Ovary (tissue), 3 donors: ENCODE data around the gene EXOC2.

Experiments used
- EP300 ChIP-seq: sonication (generic); formaldehyde crosslinking; IDR thresholded peaks from one replicate; pipeline ENCODE4 v1.6.1; 2017; ENCODE audit warnings: antibody characterized with exemption
- POLR2A ChIP-seq: fragments of 450-650 bp; IDR thresholded peaks from one replicate; pipeline ENCODE4 v1.6.1; 2017; ENCODE audit warnings: antibody characterized with exemption, mild to moderate bottlenecking, moderate library complexity
- TF ChIP-seq, protein P1 (sequence below), 3 donors: fragments of 450-650 bp in 2 of 3; fragments of 200-600 bp in 1 of 3; IDR thresholded peaks; one replicate each; pipeline versions ENCODE4 v1.5.1 to v1.8.0; 2016 to 2022; ENCODE audit warnings: antibody characterized with exemption in 3 of 3, mild to moderate bottlenecking in 1 of 3
- donor health status: DM: no; HTN: no; CAD: no.

GRCh38 chr6:563863-564262 is 129.1 kb downstream of the EXOC2 start:
- TF ChIP-seq, protein P1, sequence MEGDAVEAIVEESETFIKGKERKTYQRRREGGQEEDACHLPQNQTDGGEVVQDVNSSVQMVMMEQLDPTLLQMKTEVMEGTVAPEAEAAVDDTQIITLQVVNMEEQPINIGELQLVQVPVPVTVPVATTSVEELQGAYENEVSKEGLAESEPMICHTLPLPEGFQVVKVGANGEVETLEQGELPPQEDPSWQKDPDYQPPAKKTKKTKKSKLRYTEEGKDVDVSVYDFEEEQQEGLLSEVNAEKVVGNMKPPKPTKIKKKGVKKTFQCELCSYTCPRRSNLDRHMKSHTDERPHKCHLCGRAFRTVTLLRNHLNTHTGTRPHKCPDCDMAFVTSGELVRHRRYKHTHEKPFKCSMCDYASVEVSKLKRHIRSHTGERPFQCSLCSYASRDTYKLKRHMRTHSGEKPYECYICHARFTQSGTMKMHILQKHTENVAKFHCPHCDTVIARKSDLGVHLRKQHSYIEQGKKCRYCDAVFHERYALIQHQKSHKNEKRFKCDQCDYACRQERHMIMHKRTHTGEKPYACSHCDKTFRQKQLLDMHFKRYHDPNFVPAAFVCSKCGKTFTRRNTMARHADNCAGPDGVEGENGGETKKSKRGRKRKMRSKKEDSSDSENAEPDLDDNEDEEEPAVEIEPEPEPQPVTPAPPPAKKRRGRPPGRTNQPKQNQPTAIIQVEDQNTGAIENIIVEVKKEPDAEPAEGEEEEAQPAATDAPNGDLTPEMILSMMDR (IDR thresholded peaks at IDR 0.05), result no peak
- TF ChIP-seq POLR2A (no peak), EP300 (no peak)
